Measurements from ENCODE around the gene JAK1.

JAK1 gene

GRCh38 chr1:64976361-64976760 lies 10.0 kb upstream of the JAK1 start:
- 96% methylated on average over 3 of the region's 3 CpGs for WGBS
- Histone ChIP-seq H3K4me1 (ENCODE audit: insufficient read depth, low read length) (peaks cover 9% of the 10 kb centered on the region; the same call in 1 of the 2 replicates), H3K27me3 (ENCODE audit: insufficient read depth, low read length) (no peaks in the 10 kb centered on the region), H3K9me3 (ENCODE audit: insufficient read depth, low read depth, low read length) (no peaks in the 10 kb centered on the region), H3K9ac (ENCODE audit: low read depth, low read length) (no peak overlapping the region), H3K36me3 (ENCODE audit: insufficient read depth, low read length) (no peaks in the 10 kb centered on the region), H3K4me3 (ENCODE audit: low read length) (no peak overlapping the region), H3K27ac (ENCODE audit: low read depth, low read length) (no peak overlapping the region)

GRCh38 chr1:64975740-64976139 lies 9.4 kb upstream of the JAK1 start:
- H3K9me3 ChIP-seq (ENCODE audit: insufficient read depth, low read depth, low read length), result no peaks in the 10 kb centered on the region
- 73% methylated on average over 5 of the region's 5 CpGs for WGBS
- no peak overlapping the region for H3K27ac ChIP-seq (ENCODE audit: low read depth, low read length)

GRCh38 chr1:64975127-64975526 lies 8.8 kb upstream of the JAK1 start:
- no peak overlapping the region for H3K9ac ChIP-seq (ENCODE audit: low read depth, low read length)
- no peaks in the 10 kb centered on the region for H3K9me3 ChIP-seq (ENCODE audit: insufficient read depth, low read depth, low read length)
- 0 out of 2 replicates have a peak, but pooled peaks cover 9% of the 10 kb centered on the region for H3K4me1 ChIP-seq (ENCODE audit: insufficient read depth, low read length)
- WGBS, result 88% methylated on average over 1 of the region's 1 CpG
- no peak overlapping the region for H3K4me3 ChIP-seq (ENCODE audit: low read length)
- no peaks in the 10 kb centered on the region for H3K27me3 ChIP-seq (ENCODE audit: insufficient read depth, low read length)
- no peak overlapping the region for H3K27ac ChIP-seq (ENCODE audit: low read depth, low read length)
- no peaks in the 10 kb centered on the region for H3K36me3 ChIP-seq (ENCODE audit: insufficient read depth, low read length)

More at GRCh38 chr1:64975740-64976139, 9.4 kb upstream of the JAK1 start:
- no peaks in the 10 kb centered on the region for H3K27me3 ChIP-seq (ENCODE audit: insufficient read depth, low read length)
- no peak overlapping the region for H3K4me3 ChIP-seq (ENCODE audit: low read length)
- 0 out of 2 replicates have a peak, but pooled peaks cover 9% of the 10 kb centered on the region for H3K4me1 ChIP-seq (ENCODE audit: insufficient read depth, low read length)
- no peak overlapping the region for H3K9ac ChIP-seq (ENCODE audit: low read depth, low read length)
- no peaks in the 10 kb centered on the region for H3K36me3 ChIP-seq (ENCODE audit: insufficient read depth, low read length)

DNA sequence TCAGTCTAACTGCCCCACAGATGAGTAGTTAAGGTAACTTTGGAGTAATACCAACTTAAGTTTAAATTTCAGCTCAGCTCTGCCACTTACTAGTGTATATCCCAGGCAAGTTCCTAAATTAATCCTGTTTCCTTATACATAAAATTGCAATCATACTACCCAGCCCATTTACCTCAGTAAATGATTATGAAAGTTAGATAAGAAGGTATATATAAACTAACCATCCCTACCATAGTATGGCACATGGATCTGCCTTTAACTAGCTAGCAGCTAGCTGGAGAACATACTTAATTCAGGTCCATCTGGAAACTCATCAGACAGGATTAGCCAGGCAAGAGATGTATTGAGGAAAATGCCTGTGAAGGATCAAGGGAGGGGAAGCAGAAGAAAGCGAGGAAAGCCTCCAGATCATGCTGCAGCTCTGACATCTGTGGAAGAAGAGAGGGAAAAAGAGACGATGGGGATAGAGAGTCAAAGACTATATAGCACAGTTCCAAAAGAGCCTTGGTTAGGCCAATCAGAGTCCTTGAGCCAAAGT lies 8.0 kb upstream of the JAK1 start:
- WGBS, result 91% methylated on average over 2 of the region's 2 CpGs
- Histone ChIP-seq H3K9ac (ENCODE audit: low read depth, low read length) (no peak overlapping the region), H3K9me3 (ENCODE audit: insufficient read depth, low read depth, low read length) (no peaks in the 10 kb centered on the region), H3K36me3 (ENCODE audit: insufficient read depth, low read length) (no peaks in the 10 kb centered on the region), H3K4me1 (ENCODE audit: insufficient read depth, low read length) (0 out of 2 replicates have a peak, but pooled peaks cover 9% of the 10 kb centered on the region), H3K27me3 (ENCODE audit: insufficient read depth, low read length) (no peaks in the 10 kb centered on the region), H3K4me3 (ENCODE audit: low read length) (no peak overlapping the region), H3K27ac (ENCODE audit: low read depth, low read length) (no peak overlapping the region)

- Histone ChIP-seq H3K27me3 (ENCODE audit: insufficient read depth, low read length) (no peaks in the 10 kb centered on the region), H3K9me3 (ENCODE audit: insufficient read depth, low read depth, low read length) (no peaks in the 10 kb centered on the region), H3K27ac (ENCODE audit: low read depth, low read length) (no peak overlapping the region), H3K36me3 (ENCODE audit: insufficient read depth, low read length) (no peaks in the 10 kb centered on the region), H3K4me3 (ENCODE audit: low read length) (no peak overlapping the region), H3K9ac (ENCODE audit: low read depth, low read length) (no peak overlapping the region), H3K4me1 (ENCODE audit: insufficient read depth, low read length) (0 out of 2 replicates have a peak, but pooled peaks cover 9% of the 10 kb centered on the region)
- 92% methylated on average over 2 of the region's 3 CpGs for WGBS
These were observed 6.8 kb upstream of the JAK1 start for GRCh38 chr1:64973061-64973647.

- Histone ChIP-seq H3K27ac (ENCODE audit: low read depth, low read length) (no peak overlapping the region), H3K4me1 (ENCODE audit: insufficient read depth, low read length) (peaks cover 6% of the 10 kb centered on the region; the same call in 1 of the 2 replicates), H3K36me3 (ENCODE audit: insufficient read depth, low read length) (no peaks in the 10 kb centered on the region), H3K27me3 (ENCODE audit: insufficient read depth, low read length) (peaks cover 24% of the 10 kb centered on the region), H3K4me3 (ENCODE audit: low read length) (no peak overlapping the region), H3K9ac (ENCODE audit: low read depth, low read length) (no peak overlapping the region), H3K9me3 (ENCODE audit: insufficient read depth, low read depth, low read length) (no peaks in the 10 kb centered on the region)
- WGBS, result 81% methylated on average over 9 of the region's 9 CpGs
These were observed 3.1 kb upstream of the JAK1 start for GRCh38 chr1:64969305-64970046.

- 83% methylated on average over 6 of the region's 6 CpGs for WGBS
- Histone ChIP-seq H3K4me3 (ENCODE audit: low read length) (peak overlapping the region; percentile 96), H3K27me3 (ENCODE audit: insufficient read depth, low read length) (peaks cover 38% of the 10 kb centered on the region), H3K36me3 (ENCODE audit: insufficient read depth, low read length) (no peaks in the 10 kb centered on the region), H3K9ac (ENCODE audit: low read depth, low read length) (no peak overlapping the region), H3K9me3 (ENCODE audit: insufficient read depth, low read depth, low read length) (no peaks in the 10 kb centered on the region), H3K4me1 (ENCODE audit: insufficient read depth, low read length) (peaks cover 6% of the 10 kb centered on the region; the same call in 1 of the 2 replicates), H3K27ac (ENCODE audit: low read depth, low read length) (no peak overlapping the region)
These were observed 1.0 kb upstream of the JAK1 start for GRCh38 chr1:64967381-64967780.

DNA sequence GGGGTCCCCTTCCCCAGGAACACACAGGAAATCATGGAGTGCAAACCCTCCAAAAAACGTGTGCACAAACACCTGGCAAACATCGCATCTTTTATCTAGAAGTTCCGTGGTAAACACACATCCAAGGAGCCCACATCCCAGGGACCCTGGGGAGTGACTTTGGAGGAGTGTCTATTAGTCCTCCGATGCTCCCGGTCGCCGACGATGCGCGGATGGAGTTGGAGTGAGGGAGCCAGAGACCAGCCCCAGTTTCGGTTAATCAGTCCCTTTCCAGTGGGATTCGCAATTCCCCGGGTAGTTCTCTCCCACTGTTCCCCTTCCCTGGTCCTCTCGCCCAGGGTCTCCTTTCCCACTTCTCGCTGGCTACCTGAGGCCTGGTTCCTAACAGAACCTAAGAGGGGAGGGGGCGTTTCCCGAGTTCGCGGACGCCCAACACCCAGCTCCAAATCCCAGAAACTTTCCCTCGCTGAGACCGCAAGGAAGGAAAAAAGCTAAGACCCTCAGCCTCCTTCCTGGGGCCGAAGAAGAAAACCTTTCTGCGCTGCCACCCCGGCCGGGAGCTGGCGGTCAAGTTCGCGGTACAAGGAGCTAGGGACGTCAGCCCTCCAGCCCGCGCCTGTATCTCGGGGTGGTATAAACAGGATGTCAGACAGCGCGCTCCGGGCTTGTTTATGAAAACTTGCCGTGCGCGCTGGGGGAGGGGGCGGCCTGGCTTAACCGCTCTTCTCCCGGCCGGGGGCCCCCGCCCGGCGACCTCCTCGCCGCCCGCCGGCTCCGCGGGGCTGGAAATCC lies 787 bp downstream of the JAK1 start:
- no peaks in the 10 kb centered on the region for H3K36me3 ChIP-seq (ENCODE audit: insufficient read depth, low read length)
- peak overlapping the region; percentile 76; the same call in 1 of the 2 replicates for H3K27ac ChIP-seq (ENCODE audit: low read depth, low read length)
- H3K27me3 ChIP-seq (ENCODE audit: insufficient read depth, low read length), result peaks cover 38% of the 10 kb centered on the region
- H3K4me3 ChIP-seq (ENCODE audit: low read length), result peak overlapping the region; percentile 96
- H3K4me1 ChIP-seq (ENCODE audit: insufficient read depth, low read length), result peaks cover 9% of the 10 kb centered on the region; the same call in 1 of the 2 replicates
- WGBS, result under 1% methylated on average over 52 of the region's 52 CpGs
- H3K9me3 ChIP-seq (ENCODE audit: insufficient read depth, low read depth, low read length), result no peaks in the 10 kb centered on the region
- H3K9ac ChIP-seq (ENCODE audit: low read depth, low read length), result peak overlapping the region; percentile 81

DNA sequence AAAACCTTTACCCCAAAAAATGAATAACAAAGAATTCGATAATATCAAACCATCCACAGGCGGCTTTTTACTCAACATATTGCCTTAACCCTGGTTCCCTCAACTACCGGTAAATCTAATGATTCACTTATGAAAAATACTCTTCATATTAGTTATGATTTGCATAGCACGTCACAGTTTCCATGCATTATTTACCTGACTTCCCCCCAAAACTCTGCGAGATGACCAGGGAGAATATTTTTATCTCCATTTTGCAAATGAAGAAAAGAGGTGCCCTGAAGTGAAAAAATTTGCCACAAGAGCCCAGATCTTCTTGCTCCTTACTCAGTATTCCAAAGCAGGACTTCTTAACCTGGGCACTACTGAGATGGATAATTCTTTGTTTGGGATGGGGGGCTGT lies 2.9 kb downstream of the JAK1 start:
- WGBS, result 99% methylated on average over 5 of the region's 5 CpGs
- Histone ChIP-seq H3K36me3 (ENCODE audit: insufficient read depth, low read length) (no peaks in the 10 kb centered on the region), H3K9ac (ENCODE audit: low read depth, low read length) (no peak overlapping the region), H3K27me3 (ENCODE audit: insufficient read depth, low read length) (peaks cover 38% of the 10 kb centered on the region), H3K27ac (ENCODE audit: low read depth, low read length) (no peak overlapping the region), H3K4me1 (ENCODE audit: insufficient read depth, low read length) (peaks cover 9% of the 10 kb centered on the region; the same call in 1 of the 2 replicates), H3K4me3 (ENCODE audit: low read length) (no peak overlapping the region), H3K9me3 (ENCODE audit: insufficient read depth, low read depth, low read length) (no peaks in the 10 kb centered on the region)

- peaks cover 31% of the 10 kb centered on the region for H3K27me3 ChIP-seq (ENCODE audit: insufficient read depth, low read length)
- no peaks in the 10 kb centered on the region for H3K9me3 ChIP-seq (ENCODE audit: insufficient read depth, low read depth, low read length)
- H3K27ac ChIP-seq (ENCODE audit: low read depth, low read length), result no peak overlapping the region
- peaks cover 9% of the 10 kb centered on the region; the same call in 1 of the 2 replicates for H3K4me1 ChIP-seq (ENCODE audit: insufficient read depth, low read length)
- H3K9ac ChIP-seq (ENCODE audit: low read depth, low read length), result no peak overlapping the region
- 77% methylated on average over 7 of the region's 7 CpGs for WGBS
- H3K4me3 ChIP-seq (ENCODE audit: low read length), result no peak overlapping the region
- no peaks in the 10 kb centered on the region for H3K36me3 ChIP-seq (ENCODE audit: insufficient read depth, low read length)
These were observed 3.9 kb downstream of the JAK1 start for GRCh38 chr1:64962441-64962840.

- Histone ChIP-seq H3K36me3 (ENCODE audit: insufficient read depth, low read length) (no peaks in the 10 kb centered on the region), H3K4me1 (ENCODE audit: insufficient read depth, low read length) (peaks cover 12% of the 10 kb centered on the region), H3K9ac (ENCODE audit: low read depth, low read length) (no peak overlapping the region), H3K27ac (ENCODE audit: low read depth, low read length) (no peak overlapping the region), H3K9me3 (ENCODE audit: insufficient read depth, low read depth, low read length) (no peaks in the 10 kb centered on the region), H3K27me3 (ENCODE audit: insufficient read depth, low read length) (peaks cover 26% of the 10 kb centered on the region), H3K4me3 (ENCODE audit: low read length) (no peak overlapping the region)
- WGBS, result 81% methylated on average over 1 of the region's 1 CpG
These were observed 4.4 kb downstream of the JAK1 start for GRCh38 chr1:64961923-64962322.
